Neural progenitor cell (in vitro differentiated cells): Measurements from ENCODE around the gene PHKG1. TPM values are rescaled to one million over a fixed set of nuclear protein-coding genes. Genes with fewer than 3 reads are reported as not detected.
"Not testable (repeated sequence)": the region's sequence is repeated elsewhere in the genome, so short reads cannot be mapped to it uniquely, and the experiment has no call there.

Source experiments
- DNase-seq: peaks from one replicate; pipeline ENCODE4 v3.0.0-alpha.2; 2016; ENCODE audit warnings: low spot score
- H2AFZ ChIP-seq: fragments of 200-600 bp; sonication (generic); replicated peaks from 2 replicates; pipeline ENCODE4 v1.6.1; 2016; ENCODE audit warnings: antibody characterized with exemption
- H3F3A ChIP-seq: fragments of 200-600 bp; sonication (generic); 2 replicates; pipeline ENCODE4 v1.6.1; 2016; ENCODE audit warnings: antibody characterized with exemption, low read depth
- H3K27ac ChIP-seq: fragments of 200-600 bp; sonication (generic); 2 replicates; pipeline ENCODE4 v1.5.1; 2016; ENCODE audit warnings: mild to moderate bottlenecking
- H3K27me3 ChIP-seq: fragments of 200-600 bp; sonication (generic); 2 replicates; pipeline ENCODE4 v1.6.1; 2016; ENCODE audit warnings: mild to moderate bottlenecking, moderate library complexity
- H3K36me3 ChIP-seq: fragments of 200-600 bp; sonication (generic); 2 replicates; pipeline ENCODE4 v1.5.1; 2016
- H3K4me1 ChIP-seq: fragments of 200-600 bp; sonication (generic); 2 replicates; pipeline ENCODE4 v1.6.1; 2016; ENCODE audit warnings: mixed run types
- H3K4me2 ChIP-seq: fragments of 200-600 bp; sonication (generic); 2 replicates; pipeline ENCODE4 v1.6.1; 2016
- H3K4me3 ChIP-seq: fragments of 200-600 bp; sonication (generic); 2 replicates; pipeline ENCODE4 v1.5.1; 2016
- H3K79me2 ChIP-seq: fragments of 200-600 bp; sonication (generic); 2 replicates; pipeline ENCODE4 v1.6.1; 2016; ENCODE audit warnings: low read depth
- H3K9ac ChIP-seq: fragments of 200-600 bp; sonication (generic); 2 replicates; pipeline ENCODE4 v1.6.1; 2016
- H3K9me3 ChIP-seq: fragments of 200-600 bp; sonication (generic); 2 replicates; pipeline ENCODE4 v1.5.1; 2016; ENCODE audit warnings: low read depth
- H4K20me1 ChIP-seq: fragments of 200-600 bp; sonication (generic); 2 replicates; pipeline ENCODE4 v1.6.1; 2016; ENCODE audit warnings: low read depth
- H3K27ac Mint-ChIP-seq: 3 replicates; pipeline ENCODE4 v1.8.0; 2021; ENCODE audit warnings: mixed read lengths
- H3K27me3 Mint-ChIP-seq: 2 replicates; pipeline ENCODE4 v1.8.0; 2022; ENCODE audit warnings: low read depth, mild to moderate bottlenecking, inconsistent platforms, moderate library complexity, mixed read lengths; ENCODE audit not compliant: insufficient read depth
- H3K36me3 Mint-ChIP-seq: 3 replicates; pipeline ENCODE4 v1.8.0; 2021; ENCODE audit warnings: mixed read lengths
- H3K4me1 Mint-ChIP-seq: 3 replicates; pipeline ENCODE4 v1.8.0; 2021; ENCODE audit warnings: mixed read lengths
- H3K4me3 Mint-ChIP-seq: 3 replicates; pipeline ENCODE4 v1.8.0; 2021; ENCODE audit warnings: mild to moderate bottlenecking, moderate library complexity, mixed read lengths
- H3K9me3 Mint-ChIP-seq: 3 replicates; pipeline ENCODE4 v1.8.0; 2020; ENCODE audit warnings: mixed read lengths
- CTCF ChIP-seq: fragments of 200-600 bp; sonication (generic); IDR thresholded peaks from 2 replicates; pipeline ENCODE4 v1.5.1; 2017; ENCODE audit warnings: antibody characterized with exemption, mild to moderate bottlenecking
- EZH2 ChIP-seq: fragments of 200-600 bp; sonication (generic); IDR thresholded peaks from 2 replicates; pipeline ENCODE4 v1.6.1; 2017; ENCODE audit warnings: antibody characterized with exemption, mild to moderate bottlenecking, moderate library complexity
- EZH2phosphoT487 ChIP-seq: fragments of 200-600 bp; sonication (generic); IDR thresholded peaks from 2 replicates; pipeline ENCODE4 v1.6.1; 2017; ENCODE audit warnings: antibody characterized with exemption
- total RNA-seq: library from RNA; depleted of rRNA; stranded (reverse); fragments of >200 nt; gene quantifications from 2 replicates; pipeline ENCODE4 v1.2.3, GENCODE V29; 2015; ENCODE audit warnings: low replicate concordance

The PHKG1 gene
- total RNA-seq, 1 donor from 2014 or later, result not detected

GRCh38 chr7:56097700-56098099 lies 4.9 kb upstream of the PHKG1 start:
- Mint-ChIP-seq H3K36me3 (peaks cover 12% of the 10 kb centered on the region), H3K9me3 (no peaks in the 10 kb centered on the region), H3K27me3 (peaks cover 2% of the 10 kb centered on the region), H3K4me1 (no peaks in the 10 kb centered on the region), H3K4me3 (no peak overlapping the region), H3K27ac (no peak overlapping the region)
- Histone ChIP-seq H2AFZ (no peak overlapping the region), H3K36me3 (no peaks in the 10 kb centered on the region), H3K9me3 (no peaks in the 10 kb centered on the region), H3K27ac (no peak overlapping the region), H3F3A (no peaks in the 10 kb centered on the region), H3K4me1 (no peaks in the 10 kb centered on the region), H3K4me3 (no peak overlapping the region), H3K79me2 (no peaks in the 10 kb centered on the region), H3K4me2 (no peak overlapping the region), H3K9ac (no peak overlapping the region), H4K20me1 (no peaks in the 10 kb centered on the region), H3K27me3 (no peaks in the 10 kb centered on the region)
- DNase-seq, result no peak
- no peak for TF ChIP-seq EZH2phosphoT487
- TF ChIP-seq CTCF, result no peak
- no peak for TF ChIP-seq EZH2

- H3K27me3 Mint-ChIP-seq, H3K9me3 Mint-ChIP-seq, H3K27me3 ChIP-seq, H3K4me3 Mint-ChIP-seq, H2AFZ ChIP-seq, H4K20me1 ChIP-seq, H3K4me1 Mint-ChIP-seq, DNase-seq, H3K4me1 ChIP-seq, H3K36me3 ChIP-seq, H3K36me3 Mint-ChIP-seq, H3K27ac ChIP-seq, H3K79me2 ChIP-seq, H3K4me2 ChIP-seq, H3K9ac ChIP-seq, H3K9me3 ChIP-seq, H3K27ac Mint-ChIP-seq, H3K4me3 ChIP-seq, H3F3A ChIP-seq: not testable (repeated sequence)
Measured at GRCh38 chr7:56092388-56092787, 364 bp downstream of the PHKG1 start.

- no peak overlapping the region for H3K27ac ChIP-seq
- TF ChIP-seq EZH2 (no peak), CTCF (no peak), EZH2phosphoT487 (no peak)
Measured at GRCh38 chr7:56091591-56091990, 1.2 kb downstream of the PHKG1 start.

GRCh38 chr7:56087445-56087844 lies 5.3 kb downstream of the PHKG1 start:
- H2AFZ ChIP-seq, result no peak overlapping the region
- no peak overlapping the region for H3K27ac ChIP-seq
- H3K79me2 ChIP-seq, result no peaks in the 10 kb centered on the region
- no peak overlapping the region for H3K27ac Mint-ChIP-seq
- no peak overlapping the region for H3K4me3 ChIP-seq
- no peaks in the 10 kb centered on the region for H3K9me3 ChIP-seq
- no peak overlapping the region for H3K4me2 ChIP-seq
- no peak for DNase-seq
- no peak overlapping the region for H3K9ac ChIP-seq
- no peaks in the 10 kb centered on the region for H3K4me1 Mint-ChIP-seq
- H3K4me1 ChIP-seq, result no peaks in the 10 kb centered on the region
- H3F3A ChIP-seq, result no peaks in the 10 kb centered on the region
- peaks cover 5% of the 10 kb centered on the region for H3K27me3 Mint-ChIP-seq
- no peak overlapping the region for H3K4me3 Mint-ChIP-seq
- peaks cover 7% of the 10 kb centered on the region for H3K36me3 Mint-ChIP-seq
- TF ChIP-seq CTCF (no peak), EZH2 (no peak), EZH2phosphoT487 (no peak)
- H4K20me1 ChIP-seq, result no peaks in the 10 kb centered on the region
- no peaks in the 10 kb centered on the region for H3K9me3 Mint-ChIP-seq
- H3K36me3 ChIP-seq, result no peaks in the 10 kb centered on the region
- H3K27me3 ChIP-seq, result no peaks in the 10 kb centered on the region

More at GRCh38 chr7:56091591-56091990, 1.2 kb downstream of the PHKG1 start:
- Histone ChIP-seq H3K36me3 (no peaks in the 10 kb centered on the region), H3K27me3 (no peaks in the 10 kb centered on the region), H3K4me1 (no peaks in the 10 kb centered on the region), H3K4me3 (no peak overlapping the region), H2AFZ (no peak overlapping the region), H3K9me3 (no peaks in the 10 kb centered on the region), H3F3A (no peaks in the 10 kb centered on the region), H3K79me2 (no peaks in the 10 kb centered on the region), H3K4me2 (no peak overlapping the region), H4K20me1 (no peaks in the 10 kb centered on the region), H3K9ac (no peak overlapping the region)
- peaks cover 4% of the 10 kb centered on the region for H3K36me3 Mint-ChIP-seq
- H3K9me3 Mint-ChIP-seq, result no peaks in the 10 kb centered on the region
- no peak for DNase-seq
- H3K27ac Mint-ChIP-seq, result no peak overlapping the region
- H3K4me1 Mint-ChIP-seq, result no peaks in the 10 kb centered on the region
- peaks cover 3% of the 10 kb centered on the region for H3K27me3 Mint-ChIP-seq
- H3K4me3 Mint-ChIP-seq, result no peak overlapping the region
